Measurements from ENCODE around the gene ATG9B.

ATG9B gene

DNA sequence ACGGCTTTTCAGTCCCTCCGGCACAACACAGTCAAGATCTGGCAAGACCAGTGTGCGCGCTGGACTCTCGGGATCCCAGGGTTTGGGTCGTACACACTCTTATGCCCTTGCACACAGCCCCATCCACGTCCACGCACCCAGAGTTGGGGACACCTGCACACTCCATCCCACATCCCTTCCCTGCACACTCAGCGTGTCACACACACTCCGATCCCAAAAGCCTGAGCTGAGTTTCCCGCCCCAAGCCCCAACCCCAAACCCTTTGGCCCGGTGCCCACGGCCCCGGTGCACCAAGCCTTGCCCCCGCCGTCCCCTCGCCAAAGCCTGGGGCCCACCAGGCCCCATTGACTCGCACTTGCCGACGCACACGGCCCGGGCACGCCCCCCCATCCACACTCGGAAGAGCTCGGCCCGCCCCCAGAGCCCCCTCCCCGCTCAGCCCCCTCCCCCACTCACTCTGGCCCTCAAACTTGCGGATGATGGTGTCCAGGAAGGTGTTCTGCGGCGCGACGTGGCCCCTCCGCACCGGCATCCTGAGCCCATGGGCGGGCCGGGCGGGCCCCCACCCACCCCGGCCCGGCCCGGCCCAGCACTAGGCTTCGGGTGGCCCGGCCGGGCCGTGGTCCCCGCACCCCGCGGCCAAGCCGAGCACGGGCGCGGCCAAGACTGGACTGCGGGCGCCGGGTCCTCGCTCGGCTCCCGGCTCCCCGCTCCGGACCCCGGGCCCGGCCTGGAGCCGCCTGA is 46.7 kb downstream of the ATG9B start:
- Histone ChIP-seq H3K9me2 (replicated peaks; ENCODE audit: insufficient read depth, low read length) (no peaks in the 10 kb centered on the region), H3K4me3 (ENCODE audit: low read length) (no peak overlapping the region; the same call in 1 of the 2 replicates), H3K9me3 (replicated peaks; ENCODE audit: insufficient read depth, low read length) (no peaks in the 10 kb centered on the region), H4K20me1 (ENCODE audit: insufficient read depth, low read length) (no peaks in the 10 kb centered on the region), H3K4me1 (ENCODE audit: low read length) (peaks cover 33% of the 10 kb centered on the region), H3F3A (ENCODE audit: insufficient read depth, low read length) (peaks cover 22% of the 10 kb centered on the region), H3K27me3 (replicated peaks; ENCODE audit: insufficient read depth, low read length) (peaks cover 32% of the 10 kb centered on the region), H3K27ac (ENCODE audit: low read length) (no peak overlapping the region), H3K36me3 (replicated peaks; ENCODE audit: insufficient read depth, low read length) (no peaks in the 10 kb centered on the region), H3K4me2 (ENCODE audit: low read depth, low read length) (peak overlapping the region; percentile 14; the same call in 1 of the 2 replicates), H3K9ac (ENCODE audit: low read length) (no peak overlapping the region), H2AFZ (ENCODE audit: low read length) (no peak overlapping the region), H3K79me2 (ENCODE audit: low read length) (peaks cover 11% of the 10 kb centered on the region; the same call in 1 of the 2 replicates)
- TF ChIP-seq EZH2 (optimal IDR thresholded peaks at IDR 0.05; ENCODE audit: low read depth, low read length): no peak
- TF ChIP-seq EZH2phosphoT487 (IDR thresholded peaks at IDR 0.05; ENCODE audit: low read length): no peak
- TF ChIP-seq CTCF (IDR thresholded peaks at IDR 0.05; ENCODE audit: low read length): no peak
- DNase-seq: no peak

DNA sequence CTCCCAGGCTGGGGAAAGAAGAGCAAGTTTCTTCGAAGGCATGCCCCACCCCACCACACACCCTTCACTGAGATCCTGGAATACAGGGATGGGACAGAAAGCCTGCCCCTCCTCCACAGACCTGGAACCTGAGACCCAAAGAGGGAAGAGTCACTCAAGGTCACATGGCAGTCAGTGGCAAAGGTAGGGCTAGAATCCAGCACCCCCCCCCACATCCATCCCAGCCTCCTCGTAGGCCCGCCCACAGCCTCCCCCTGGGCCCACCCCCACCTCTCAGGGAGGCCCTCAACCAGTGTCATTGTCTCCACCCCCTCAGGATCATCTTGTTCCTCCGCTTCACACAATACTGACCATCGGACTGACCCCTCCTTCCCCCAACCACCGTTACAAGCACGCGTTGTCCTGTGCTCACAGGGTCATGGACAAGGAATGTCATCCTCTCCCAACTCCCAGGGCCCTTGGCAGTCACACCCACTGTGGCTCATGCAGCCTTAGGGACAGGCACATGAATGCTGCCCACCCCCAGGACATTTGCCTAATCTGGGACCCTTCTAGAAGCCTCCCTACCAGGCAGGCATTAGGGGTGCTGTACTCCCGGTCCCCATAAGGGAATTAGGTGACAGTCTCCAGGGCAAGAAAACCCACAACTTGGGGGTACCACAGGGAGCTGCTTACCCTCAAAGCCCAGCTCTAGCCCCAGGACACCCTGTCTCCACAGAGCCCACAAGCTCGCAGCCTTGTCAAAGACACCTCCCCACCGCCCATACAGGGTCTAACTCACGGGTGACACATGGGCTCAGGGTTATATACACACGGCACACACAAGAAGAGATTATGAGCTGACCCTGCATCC is 47.5 kb downstream of the ATG9B start:
- Histone ChIP-seq H3K9ac (ENCODE audit: low read length) (no peak overlapping the region), H3K27me3 (replicated peaks; ENCODE audit: insufficient read depth, low read length) (peaks cover 24% of the 10 kb centered on the region), H3K9me2 (replicated peaks; ENCODE audit: insufficient read depth, low read length) (no peaks in the 10 kb centered on the region), H3K9me3 (replicated peaks; ENCODE audit: insufficient read depth, low read length) (no peaks in the 10 kb centered on the region), H3K4me3 (ENCODE audit: low read length) (no peak overlapping the region), H3K36me3 (replicated peaks; ENCODE audit: insufficient read depth, low read length) (no peaks in the 10 kb centered on the region), H3K4me1 (ENCODE audit: low read length) (peaks cover 33% of the 10 kb centered on the region), H3K79me2 (ENCODE audit: low read length) (peaks cover 11% of the 10 kb centered on the region; the same call in 1 of the 2 replicates), H3F3A (ENCODE audit: insufficient read depth, low read length) (peaks cover 22% of the 10 kb centered on the region), H4K20me1 (ENCODE audit: insufficient read depth, low read length) (no peaks in the 10 kb centered on the region), H2AFZ (ENCODE audit: low read length) (no peak overlapping the region), H3K4me2 (ENCODE audit: low read depth, low read length) (peak overlapping the region; percentile 14; the same call in 1 of the 2 replicates), H3K27ac (ENCODE audit: low read length) (no peak overlapping the region)
- no peak for TF ChIP-seq EZH2phosphoT487 (IDR thresholded peaks at IDR 0.05; ENCODE audit: low read length)
- DNase-seq: no peak

DNA sequence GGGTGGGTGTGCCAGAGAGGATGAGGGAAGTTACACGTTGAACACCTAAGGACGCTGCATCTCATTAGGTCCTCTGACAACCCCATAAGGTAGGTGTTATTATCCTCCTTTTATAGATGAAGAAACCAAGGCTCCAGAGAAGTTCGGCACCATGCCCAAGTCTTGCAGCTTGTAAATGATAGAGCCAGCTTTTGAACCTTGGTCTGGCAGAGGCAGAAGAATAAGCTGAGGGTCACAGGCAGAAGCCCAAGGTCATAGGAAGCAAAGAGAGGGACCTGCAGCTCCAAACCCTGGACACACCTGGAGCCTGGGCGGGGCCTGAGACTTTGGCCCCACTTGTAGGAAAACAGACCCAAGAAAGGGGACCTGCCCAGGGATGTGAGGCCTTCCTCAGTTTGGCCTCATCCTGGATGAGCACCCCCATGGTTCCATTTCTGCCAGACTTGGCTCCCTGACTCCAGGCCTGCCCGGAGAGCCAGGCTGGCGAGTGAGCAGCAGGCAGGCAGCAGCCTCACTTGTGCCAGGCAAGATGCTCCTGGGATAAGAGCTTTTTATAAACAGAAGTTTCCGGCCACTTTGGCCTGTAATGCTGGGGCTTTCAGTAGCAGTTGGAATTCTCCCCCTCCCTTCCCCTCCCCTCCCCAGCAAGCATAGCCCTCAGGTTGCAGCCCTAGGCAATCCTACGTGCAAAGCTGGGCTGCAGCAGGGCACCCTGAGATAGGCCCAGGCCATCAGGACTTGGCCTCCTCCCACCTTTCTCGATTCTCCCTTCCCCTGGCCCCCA is 48.6 kb downstream of the ATG9B start:
- TF ChIP-seq EZH2phosphoT487 (IDR thresholded peaks at IDR 0.05; ENCODE audit: low read length): no peak
- Histone ChIP-seq H2AFZ (ENCODE audit: low read length) (peak overlapping the region; percentile 88), H3K36me3 (replicated peaks; ENCODE audit: insufficient read depth, low read length) (no peaks in the 10 kb centered on the region), H3F3A (ENCODE audit: insufficient read depth, low read length) (peaks cover 22% of the 10 kb centered on the region), H3K9me2 (replicated peaks; ENCODE audit: insufficient read depth, low read length) (no peaks in the 10 kb centered on the region), H3K4me1 (ENCODE audit: low read length) (peaks cover 33% of the 10 kb centered on the region), H3K4me3 (ENCODE audit: low read length) (peak overlapping the region; percentile 72), H3K79me2 (ENCODE audit: low read length) (peaks cover 11% of the 10 kb centered on the region; the same call in 1 of the 2 replicates), H3K9ac (ENCODE audit: low read length) (peak overlapping the region; percentile 80), H3K27me3 (replicated peaks; ENCODE audit: insufficient read depth, low read length) (peaks cover 14% of the 10 kb centered on the region), H3K4me2 (ENCODE audit: low read depth, low read length) (peak overlapping the region; percentile 100), H3K9me3 (replicated peaks; ENCODE audit: insufficient read depth, low read length) (no peaks in the 10 kb centered on the region), H3K27ac (ENCODE audit: low read length) (peak overlapping the region; percentile 85; the same call in 1 of the 2 replicates), H4K20me1 (ENCODE audit: insufficient read depth, low read length) (no peaks in the 10 kb centered on the region)
- no peak for DNase-seq

Data from MM.1S (cell line).